KMS-11 (cell line): ENCODE data around the gene ANKRD49.

ENCODE experiments used
- H2AFZ ChIP-seq: fragments of 200-600 bp; sonication (generic); 2 replicates; pipeline ENCODE4 v1.6.1; 2016; ENCODE audit warnings: antibody characterized with exemption, mixed run types, low read depth
- H3K27ac ChIP-seq: fragments of 200-600 bp; sonication (generic); 2 replicates; pipeline ENCODE4 v1.6.1; 2016; ENCODE audit warnings: mild to moderate bottlenecking, mixed run types
- H3K27me3 ChIP-seq: fragments of 200-600 bp; sonication (generic); 2 replicates; pipeline ENCODE4 v1.6.1; 2017; ENCODE audit warnings: mild to moderate bottlenecking, low read depth, mixed run types, moderate library complexity; ENCODE audit not compliant: insufficient read depth
- H3K36me3 ChIP-seq: fragments of 200-600 bp; sonication (generic); 2 replicates; pipeline ENCODE4 v1.6.1; 2017; ENCODE audit warnings: mild to moderate bottlenecking, mixed run types; ENCODE audit not compliant: insufficient read depth
- H3K4me1 ChIP-seq: fragments of 200-600 bp; sonication (generic); 2 replicates; pipeline ENCODE4 v1.6.1; 2016; ENCODE audit warnings: mild to moderate bottlenecking, low read depth, mixed run types; ENCODE audit not compliant: poor library complexity, severe bottlenecking
- H3K4me2 ChIP-seq: fragments of 200-600 bp; sonication (generic); 2 replicates; pipeline ENCODE4 v1.7.0; 2016; ENCODE audit warnings: mild to moderate bottlenecking, mixed run types
- H3K4me3 ChIP-seq: fragments of 200-600 bp; sonication (generic); IDR thresholded peaks from 2 replicates; pipeline ENCODE4 v1.6.1; 2017; ENCODE audit warnings: low read depth, low read length, mixed read lengths; ENCODE audit not compliant: insufficient read depth
- H3K79me2 ChIP-seq: fragments of 200-600 bp; sonication (generic); 2 replicates; pipeline ENCODE4 v1.6.1; 2016; ENCODE audit warnings: low read depth, mixed run types; ENCODE audit not compliant: insufficient read depth
- H3K9ac ChIP-seq: fragments of 200-600 bp; sonication (generic); 2 replicates; pipeline ENCODE4 v1.6.1; 2016; ENCODE audit warnings: mild to moderate bottlenecking, mixed run types
- H4K20me1 ChIP-seq: fragments of 200-600 bp; sonication (generic); 2 replicates; pipeline ENCODE4 v1.6.1; 2016; ENCODE audit warnings: mild to moderate bottlenecking, mixed run types; ENCODE audit not compliant: insufficient read depth
- TF ChIP-seq, protein P1 (sequence below): fragments of 200-600 bp; sonication (generic); conservative IDR thresholded peaks from 2 replicates; pipeline ENCODE4 v1.6.1; 2017; ENCODE audit warnings: low read depth, mild to moderate bottlenecking, antibody characterized with exemption, low read length, moderate library complexity, mixed read lengths

The ANKRD49 gene

DNA sequence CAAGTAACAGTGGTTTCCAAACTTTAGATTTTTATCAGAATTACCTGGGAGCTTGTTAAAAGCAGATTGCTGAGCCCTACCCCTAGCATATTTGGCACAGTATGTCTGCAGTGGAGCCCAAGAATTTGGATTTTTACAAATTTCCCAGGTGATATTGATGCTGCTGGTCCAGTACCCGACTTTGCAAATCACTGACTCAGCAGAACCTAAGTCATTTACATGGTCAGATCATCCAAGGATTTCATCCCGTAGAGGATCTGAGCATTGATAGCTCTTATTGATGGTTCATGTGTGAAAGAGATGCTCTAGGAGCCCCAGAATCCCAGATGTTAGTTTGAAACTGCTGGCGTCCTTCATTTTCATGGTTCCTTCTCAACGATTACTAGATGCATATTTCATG is 24.5 kb downstream of the ANKRD49 start:
- no peaks in the 10 kb centered on the region for H3K27me3 ChIP-seq
- H3K9ac ChIP-seq = no peak overlapping the region

DNA sequence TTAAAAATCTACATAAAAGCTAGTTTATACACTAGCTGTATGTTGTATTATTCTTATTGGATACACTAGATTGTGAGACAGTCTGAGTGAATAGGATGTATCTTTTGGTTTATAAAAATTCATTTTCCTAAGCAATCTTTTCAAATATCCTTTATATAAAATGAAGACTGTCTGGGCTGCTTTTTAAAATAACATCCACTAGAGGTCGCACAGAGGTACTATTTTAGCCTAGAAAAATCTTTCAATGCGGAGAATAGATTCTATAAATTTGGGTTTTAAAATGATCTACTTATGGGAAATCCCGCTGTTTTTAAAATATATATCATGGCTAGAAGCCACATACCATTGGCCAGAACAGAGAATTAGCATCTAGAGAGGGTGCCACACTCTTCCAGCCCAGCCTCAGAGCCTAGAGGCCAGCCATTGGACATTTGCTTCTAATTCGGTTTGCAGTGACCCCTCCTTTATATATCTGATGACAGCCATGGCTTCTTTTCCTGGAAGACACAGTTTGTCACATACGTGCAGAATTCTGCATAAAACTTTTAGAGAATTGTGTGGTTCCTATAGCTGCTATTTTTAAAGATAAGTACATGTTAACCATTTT is 25.8 kb downstream of the ANKRD49 start:
- H3K27ac ChIP-seq = no peak overlapping the region
- no peaks in the 10 kb centered on the region for H3K36me3 ChIP-seq
- no peaks in the 10 kb centered on the region for H3K79me2 ChIP-seq
- H3K4me1 ChIP-seq = peaks cover 8% of the 10 kb centered on the region
- H3K4me2 ChIP-seq = no peak overlapping the region
- no peak overlapping the region for H3K9ac ChIP-seq
- no peaks in the 10 kb centered on the region for H4K20me1 ChIP-seq
- TF ChIP-seq, protein P1, sequence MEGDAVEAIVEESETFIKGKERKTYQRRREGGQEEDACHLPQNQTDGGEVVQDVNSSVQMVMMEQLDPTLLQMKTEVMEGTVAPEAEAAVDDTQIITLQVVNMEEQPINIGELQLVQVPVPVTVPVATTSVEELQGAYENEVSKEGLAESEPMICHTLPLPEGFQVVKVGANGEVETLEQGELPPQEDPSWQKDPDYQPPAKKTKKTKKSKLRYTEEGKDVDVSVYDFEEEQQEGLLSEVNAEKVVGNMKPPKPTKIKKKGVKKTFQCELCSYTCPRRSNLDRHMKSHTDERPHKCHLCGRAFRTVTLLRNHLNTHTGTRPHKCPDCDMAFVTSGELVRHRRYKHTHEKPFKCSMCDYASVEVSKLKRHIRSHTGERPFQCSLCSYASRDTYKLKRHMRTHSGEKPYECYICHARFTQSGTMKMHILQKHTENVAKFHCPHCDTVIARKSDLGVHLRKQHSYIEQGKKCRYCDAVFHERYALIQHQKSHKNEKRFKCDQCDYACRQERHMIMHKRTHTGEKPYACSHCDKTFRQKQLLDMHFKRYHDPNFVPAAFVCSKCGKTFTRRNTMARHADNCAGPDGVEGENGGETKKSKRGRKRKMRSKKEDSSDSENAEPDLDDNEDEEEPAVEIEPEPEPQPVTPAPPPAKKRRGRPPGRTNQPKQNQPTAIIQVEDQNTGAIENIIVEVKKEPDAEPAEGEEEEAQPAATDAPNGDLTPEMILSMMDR = peak; percentile 63
- no peak overlapping the region for H3K4me3 ChIP-seq
- H2AFZ ChIP-seq = no peak overlapping the region
- no peaks in the 10 kb centered on the region for H3K27me3 ChIP-seq

More for the DNA sequence above, 24.5 kb downstream of the ANKRD49 start:
- no peaks in the 10 kb centered on the region for H3K36me3 ChIP-seq
- no peaks in the 10 kb centered on the region for H4K20me1 ChIP-seq
- no peak overlapping the region for H3K4me3 ChIP-seq
- no peaks in the 10 kb centered on the region for H3K4me1 ChIP-seq
- H3K27ac ChIP-seq = no peak overlapping the region
- no peak overlapping the region for H2AFZ ChIP-seq
- H3K79me2 ChIP-seq = no peaks in the 10 kb centered on the region
- TF ChIP-seq, protein P1 = no peak
- H3K4me2 ChIP-seq = no peak overlapping the region

DNA sequence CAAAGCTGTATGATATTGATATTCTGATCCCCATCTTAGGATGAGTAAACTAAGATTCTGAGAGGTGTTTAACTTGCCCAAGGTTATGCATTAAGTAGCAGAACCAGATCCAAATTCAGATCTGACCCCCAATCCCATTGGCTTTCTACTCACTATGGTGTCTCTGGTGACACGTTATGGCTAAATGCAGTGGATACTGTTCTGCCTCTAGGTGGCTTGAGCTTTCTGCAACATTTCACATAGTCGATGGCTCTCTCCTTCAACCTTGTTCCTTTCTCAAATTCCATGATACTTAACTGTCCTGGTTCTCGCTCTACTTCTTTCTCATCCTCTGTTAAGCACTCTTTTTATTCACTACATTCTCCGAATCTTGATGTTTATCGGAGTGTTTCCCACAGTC is 27.9 kb downstream of the ANKRD49 start:
- TF ChIP-seq, protein P1 = no peak
- Histone ChIP-seq H3K4me1 (peaks cover 11% of the 10 kb centered on the region), H3K9ac (no peak overlapping the region), H3K27me3 (no peaks in the 10 kb centered on the region), H3K36me3 (no peaks in the 10 kb centered on the region), H2AFZ (no peak overlapping the region), H3K27ac (no peak overlapping the region), H3K4me3 (no peak overlapping the region), H3K79me2 (no peaks in the 10 kb centered on the region), H4K20me1 (no peaks in the 10 kb centered on the region), H3K4me2 (no peak overlapping the region)

DNA sequence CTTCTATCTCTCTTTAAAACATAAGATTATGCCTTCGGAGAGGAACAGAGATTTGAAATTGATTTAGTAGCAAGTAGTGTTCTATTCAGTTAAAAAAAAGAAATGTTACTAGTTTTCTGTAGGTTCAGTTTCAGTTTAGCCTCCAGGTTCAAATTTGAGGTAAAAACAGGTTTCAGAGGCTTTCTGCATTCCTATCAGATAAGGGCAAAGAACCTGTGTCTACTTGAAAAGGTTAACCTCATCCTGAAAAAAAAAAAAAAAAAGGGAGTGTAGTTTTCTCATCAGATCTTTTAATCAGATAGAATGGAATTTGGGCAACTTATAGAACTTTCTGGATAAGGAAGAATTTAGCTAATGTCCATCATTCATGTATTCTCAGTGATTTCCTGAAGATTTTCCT is 30.6 kb downstream of the ANKRD49 start:
- H3K4me1 ChIP-seq = peaks cover 11% of the 10 kb centered on the region
- H3K79me2 ChIP-seq = no peaks in the 10 kb centered on the region
- TF ChIP-seq, protein P1 = no peak
- H3K9ac ChIP-seq = no peak overlapping the region
- H3K27me3 ChIP-seq = no peaks in the 10 kb centered on the region
- H3K4me3 ChIP-seq = no peak overlapping the region
- H3K27ac ChIP-seq = no peak overlapping the region
- H2AFZ ChIP-seq = no peak overlapping the region
- H3K4me2 ChIP-seq = no peak overlapping the region
- no peaks in the 10 kb centered on the region for H3K36me3 ChIP-seq
- H4K20me1 ChIP-seq = no peaks in the 10 kb centered on the region
